PC-9 (cell line): ENCODE data around the gene MPEG1.

Source experiments
- EZH2 ChIP-seq: fragments of 200-600 bp; sonication (generic); IDR thresholded peaks from 2 replicates; pipeline ENCODE4 v1.8.0; 2017; ENCODE audit warnings: antibody characterized with exemption, low read depth
- TF ChIP-seq, protein P1 (sequence below): fragments of 200-600 bp; sonication (generic); conservative IDR thresholded peaks from 2 replicates; pipeline ENCODE4 v1.6.1; 2017; ENCODE audit warnings: mixed run types, antibody characterized with exemption, mild to moderate bottlenecking, moderate library complexity

DNA sequence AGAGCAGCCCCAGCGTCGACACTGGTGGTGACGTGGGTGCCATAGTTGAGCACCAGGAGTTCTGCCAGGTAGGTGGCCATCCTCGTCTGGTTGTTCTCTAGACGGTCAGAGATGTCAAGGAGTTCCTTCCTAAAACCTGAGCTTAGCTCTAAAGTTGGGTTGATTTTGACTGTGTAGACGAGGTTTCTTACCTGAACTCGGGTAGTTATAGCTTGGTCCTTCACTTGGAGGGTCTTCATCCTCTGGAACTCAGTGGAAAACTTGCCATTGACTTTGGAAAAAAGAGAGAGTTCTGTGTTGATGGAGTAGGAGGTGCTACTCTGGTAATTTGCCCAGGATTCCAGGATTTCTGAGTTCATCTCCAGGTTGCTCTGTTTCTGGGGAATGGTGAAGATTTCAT, 505 bp downstream of the MPEG1 start:
- TF ChIP-seq, protein P1, sequence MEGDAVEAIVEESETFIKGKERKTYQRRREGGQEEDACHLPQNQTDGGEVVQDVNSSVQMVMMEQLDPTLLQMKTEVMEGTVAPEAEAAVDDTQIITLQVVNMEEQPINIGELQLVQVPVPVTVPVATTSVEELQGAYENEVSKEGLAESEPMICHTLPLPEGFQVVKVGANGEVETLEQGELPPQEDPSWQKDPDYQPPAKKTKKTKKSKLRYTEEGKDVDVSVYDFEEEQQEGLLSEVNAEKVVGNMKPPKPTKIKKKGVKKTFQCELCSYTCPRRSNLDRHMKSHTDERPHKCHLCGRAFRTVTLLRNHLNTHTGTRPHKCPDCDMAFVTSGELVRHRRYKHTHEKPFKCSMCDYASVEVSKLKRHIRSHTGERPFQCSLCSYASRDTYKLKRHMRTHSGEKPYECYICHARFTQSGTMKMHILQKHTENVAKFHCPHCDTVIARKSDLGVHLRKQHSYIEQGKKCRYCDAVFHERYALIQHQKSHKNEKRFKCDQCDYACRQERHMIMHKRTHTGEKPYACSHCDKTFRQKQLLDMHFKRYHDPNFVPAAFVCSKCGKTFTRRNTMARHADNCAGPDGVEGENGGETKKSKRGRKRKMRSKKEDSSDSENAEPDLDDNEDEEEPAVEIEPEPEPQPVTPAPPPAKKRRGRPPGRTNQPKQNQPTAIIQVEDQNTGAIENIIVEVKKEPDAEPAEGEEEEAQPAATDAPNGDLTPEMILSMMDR = no peak
- TF ChIP-seq EZH2 = no peak
